IMR-90 (cell line): ENCODE measurements around the gene CIC. TPM values are rescaled to one million over a fixed set of nuclear protein-coding genes. Genes with fewer than 3 reads are reported as not detected.

ENCODE experiments used
- ATAC-seq: fragments of 200-7000 bp; cut with Tn5 transposase; 2 replicates; pipeline ENCODE4 v1.9.1; 2020; ENCODE audit warnings: low read depth, mild to moderate bottlenecking, moderate library complexity
- BruUV-seq: library from RNA; stranded (reverse); fragments of 400-500 nt; replicated peaks from 2 replicates; lab custom pipeline; 2021; lab: Mats Ljungman, UMichigan
- CTCF ChIA-PET: fragments of 300-600 bp; formaldehyde crosslinking; extraction: SDS; loops from one replicate; lab custom pipeline; 2021; ENCODE audit warnings: antibody characterized with exemption; lab: Yijun Ruan, JAX
- POLR2A ChIA-PET: fragments of 300-600 bp; sonication (Branson Sonifier 250); formaldehyde crosslinking; loops from one replicate; lab custom pipeline; 2022; ENCODE audit warnings: antibody characterized with exemption; ENCODE audit not compliant: unreplicated experiment; lab: Charles Lee
- DNase-seq: peaks from one replicate; pipeline ENCODE4 v3.0.0; 2013
- H2AFZ ChIP-seq: replicated peaks from 2 replicates; pipeline ENCODE3; 2013; ENCODE audit warnings: low read length, mild to moderate bottlenecking; ENCODE audit not compliant: poor library complexity
- H2AK5ac ChIP-seq: 2 replicates; pipeline ENCODE4 v1.6.1; 2013; ENCODE audit warnings: low read depth, low read length, inconsistent platforms
- H2AK9ac ChIP-seq: replicated peaks from 2 replicates; pipeline ENCODE3; 2013; ENCODE audit warnings: mild to moderate bottlenecking, low read depth, low read length, moderate library complexity; ENCODE audit not compliant: poor library complexity
- H2BK120ac ChIP-seq: 2 replicates; pipeline ENCODE4 v1.6.1; 2013; ENCODE audit warnings: low read depth, low read length, inconsistent platforms
- H2BK15ac ChIP-seq: 3 replicates; pipeline ENCODE4 v1.6.1; 2013; ENCODE audit warnings: low read depth, low read length, inconsistent platforms
- H2BK20ac ChIP-seq: 2 replicates; pipeline ENCODE4 v1.6.1; 2013; ENCODE audit warnings: low read depth, mild to moderate bottlenecking, inconsistent platforms, low read length, moderate library complexity
- H2BK5ac ChIP-seq: 2 replicates; pipeline ENCODE4 v1.6.1; 2013; ENCODE audit warnings: mild to moderate bottlenecking, low read depth, low read length, inconsistent platforms; ENCODE audit not compliant: poor library complexity, severe bottlenecking
- H3K14ac ChIP-seq: replicated peaks from 2 replicates; pipeline ENCODE4 v1.6.1; 2013; ENCODE audit warnings: low read depth, low read length, inconsistent platforms
- H3K18ac ChIP-seq: 2 replicates; pipeline ENCODE4 v1.6.1; 2013; ENCODE audit warnings: low read depth, low read length, control low read depth
- H3K23ac ChIP-seq: 2 replicates; pipeline ENCODE4 v1.6.1; 2013; ENCODE audit warnings: low read depth, low read length, inconsistent platforms
- H3K27ac ChIP-seq: 2 replicates; pipeline ENCODE4 v1.5.1; 2013; ENCODE audit warnings: mild to moderate bottlenecking, control low read depth, low read length; ENCODE audit not compliant: insufficient read depth
- H3K27me3 ChIP-seq: 2 replicates; pipeline ENCODE4 v1.6.1; 2013; ENCODE audit warnings: low read length; ENCODE audit not compliant: control insufficient read depth, insufficient read depth
- H3K36me3 ChIP-seq: 2 replicates; pipeline ENCODE4 v1.6.1; 2013; ENCODE audit warnings: low read length, mixed read lengths; ENCODE audit not compliant: control insufficient read depth, insufficient read depth
- H3K4ac ChIP-seq: 2 replicates; pipeline ENCODE4 v1.6.1; 2013; ENCODE audit warnings: low read depth, low read length, inconsistent platforms
- H3K4me1 ChIP-seq: 2 replicates; pipeline ENCODE4 v1.6.1; 2013; ENCODE audit warnings: low read length, mixed read lengths; ENCODE audit not compliant: control insufficient read depth, insufficient read depth
- H3K4me2 ChIP-seq: 2 replicates; pipeline ENCODE4 v1.6.1; 2013; ENCODE audit warnings: low read depth, mild to moderate bottlenecking, control low read depth, low read length, moderate library complexity
- H3K4me3 ChIP-seq: 2 replicates; pipeline ENCODE4 v1.5.1; 2013; ENCODE audit warnings: low read depth, mild to moderate bottlenecking, control low read depth, low read length, moderate library complexity; ENCODE audit not compliant: insufficient read depth
- H3K56ac ChIP-seq: 2 replicates; pipeline ENCODE4 v1.6.1; 2013; ENCODE audit warnings: low read length, inconsistent platforms; ENCODE audit not compliant: insufficient read depth; ENCODE audit errors: extremely low read depth
- H3K79me1 ChIP-seq, 2 experiments: 2 replicates each; pipeline ENCODE4 v1.6.1; 2013; ENCODE audit warnings: low read length in 2 of 2, inconsistent platforms in 1 of 2, low read depth in 1 of 2
- H3K9ac ChIP-seq: 2 replicates; pipeline ENCODE4 v1.6.1; 2013; ENCODE audit warnings: low read depth, low read length, control low read depth
- H3K9me1 ChIP-seq: 2 replicates; pipeline ENCODE4 v1.6.1; 2013; ENCODE audit warnings: low read length, inconsistent platforms; ENCODE audit not compliant: insufficient read depth
- H3K9me3 ChIP-seq: 2 replicates; pipeline ENCODE4 v1.6.1; 2013; ENCODE audit warnings: low read length; ENCODE audit not compliant: control insufficient read depth, insufficient read depth
- H4K20me1 ChIP-seq: 2 replicates; pipeline ENCODE4 v1.6.1; 2013; ENCODE audit warnings: low read length, inconsistent platforms; ENCODE audit not compliant: insufficient read depth
- H4K5ac ChIP-seq: 2 replicates; pipeline ENCODE4 v1.6.1; 2013; ENCODE audit warnings: mild to moderate bottlenecking, low read depth, low read length, control low read depth
- H4K8ac ChIP-seq, 2 experiments: 2 replicates each; pipeline ENCODE4 v1.6.1; 2013; ENCODE audit warnings: low read depth in 2 of 2, low read length in 2 of 2, control low read depth in 1 of 2, inconsistent platforms in 1 of 2
- H4K91ac ChIP-seq: 2 replicates; pipeline ENCODE4 v1.6.1; 2013; ENCODE audit warnings: low read depth, low read length, inconsistent platforms; ENCODE audit not compliant: insufficient read depth
- CEBPB ChIP-seq: IDR thresholded peaks from 2 replicates; pipeline ENCODE4 v1.6.1; 2012; ENCODE audit warnings: low read depth, low read length, improper control_type of control experiment
- ELK1 ChIP-seq: fragments of 150-350 bp; IDR thresholded peaks from 2 replicates; pipeline ENCODE4 v1.6.1; 2016; ENCODE audit warnings: low read depth, mild to moderate bottlenecking, low read length, moderate library complexity, borderline replicate concordance
- MAFK ChIP-seq: IDR thresholded peaks from 2 replicates; pipeline ENCODE4 v1.6.1; 2012; ENCODE audit warnings: low read depth, low read length, improper control_type of control experiment
- MAZ ChIP-seq: IDR thresholded peaks from 2 replicates; pipeline ENCODE4 v1.6.1; 2012; ENCODE audit warnings: low read depth, mild to moderate bottlenecking, low read length, improper control_type of control experiment, moderate library complexity, borderline replicate concordance
- MXI1 ChIP-seq: IDR thresholded peaks from 2 replicates; pipeline ENCODE4 v1.6.1; 2012; ENCODE audit warnings: low read depth, mild to moderate bottlenecking, low read length, moderate library complexity, borderline replicate concordance
- RFX5 ChIP-seq: IDR thresholded peaks from 2 replicates; pipeline ENCODE4 v1.8.0; 2012; ENCODE audit warnings: low read depth, mild to moderate bottlenecking, low read length, moderate library complexity
- WGBS, 2 experiments: methylation state at CpG; one replicate each; pipeline versions ENCODE4 v1.1.5 to v1.1.7; 2013; ENCODE audit warnings: missing lambda C conversion rate in 2 of 2; ENCODE audit not compliant: insufficient read length in 1 of 2; ENCODE audit errors: extremely low coverage in 2 of 2; 5-methylcytosine and 5-hydroxymethylcytosine counted together
- dilution Hi-C: fragments of 300-500 bp; cut with HindIII; formaldehyde crosslinking; loops from one replicate; pipeline ENCODE4 v1.14.3; 2018; ENCODE audit warnings: low sequenced_read_pairs; ENCODE audit not compliant: unreplicated experiment
- in situ Hi-C: fragments of 300-500 bp; cut with MboI; formaldehyde crosslinking; loops from 3 replicates; pipeline ENCODE4 v1.14.3; 2019; ENCODE audit warnings: low sequenced_read_pairs, inconsistent platforms, mixed read lengths
- intact Hi-C: fragments of 100-400 bp; cut with micrococcal nuclease; formaldehyde crosslinking; loops from 2 replicates; pipeline ENCODE4 v1.10.0; 2022
- polyA plus RNA-seq, 3 experiments: library from polyadenylated mRNA; depleted of rRNA; stranded (reverse); fragments of >200 nt; gene quantifications; 2 replicates each; pipeline ENCODE4 v1.2.3, GENCODE V29; 2012; ENCODE audit warnings: low replicate concordance in 1 of 3
- total RNA-seq: library from RNA; depleted of rRNA; stranded (reverse); fragments of >200 nt; gene quantifications from 2 replicates; pipeline ENCODE4 v1.2.3, GENCODE V29; 2012

The CIC gene
- total and polyA plus RNA-seq, 2 of the 4 experiments (the other 2 are of a cell fraction) = 1.8 to 23.2 TPM

GRCh38 chr19:42303101-42303464, 34.0 kb downstream of the CIC start:
- TF ChIP-seq ELK1 (no peak), MAFK (no peak), CEBPB (no peak), MAZ (no peak), RFX5 (no peak), MXI1 (no peak)
- H3K27me3 ChIP-seq = no peaks in the 10 kb centered on the region
- H4K5ac ChIP-seq = peak overlapping the region; percentile 54
- DNase-seq = no peak
- H3K4ac ChIP-seq = peak overlapping the region; percentile 8
- POLR2A ChIA-PET = no interaction called here
- H2AK5ac ChIP-seq = peak overlapping the region; percentile 45
- H3K4me3 ChIP-seq = peak overlapping the region; percentile 62; the same call in 1 of the 2 replicates
- WGBS, 2 experiments = no CpG with 5 or more reads among the region's 11 CpGs
- CTCF ChIA-PET = no interaction called here
- peaks cover 13% of the 10 kb centered on the region; the same call in 1 of the 2 replicates for H3K9me1 ChIP-seq
- peak overlapping the region; percentile 51 to 81 for H4K8ac ChIP-seq
- no peak overlapping the region for H3K23ac ChIP-seq
- ATAC-seq = no peak
- 0 out of 2 replicates have a peak overlapping the region, but pooled peaks have one; percentile 1 for H2BK20ac ChIP-seq
- peaks cover 7% of the 10 kb centered on the region for H3K4me1 ChIP-seq
- H2BK120ac ChIP-seq = no peak overlapping the region
- H4K91ac ChIP-seq = no peak overlapping the region
- peak overlapping the region; percentile 6; the same call in 1 of the 2 replicates for H3K18ac ChIP-seq
- peak overlapping the region; percentile 23; the same call in 1 of the 3 replicates for H2BK15ac ChIP-seq
- no peak overlapping the region for H2BK5ac ChIP-seq
- no peaks in the 10 kb centered on the region for H3K9me3 ChIP-seq
- in situ Hi-C loops = no loop called here
- no peak overlapping the region for H3K56ac ChIP-seq
- 0 out of 2 replicates have a peak, but pooled peaks cover 1% of the 10 kb centered on the region for H3K36me3 ChIP-seq
- peak overlapping the region; percentile 33 for H2AK9ac ChIP-seq
- H3K79me1 ChIP-seq = peaks cover 3 to 25% of the 10 kb centered on the region in 2 experiments; a peak in 2 of 4 replicates
- H3K27ac ChIP-seq = 0 out of 2 replicates have a peak overlapping the region, but pooled peaks have one; percentile 31
- dilution Hi-C loops = no loop called here
- BruUV-seq = no TSS peak
- peak overlapping the region; percentile 60 for H3K4me2 ChIP-seq
- H2AFZ ChIP-seq = peak overlapping the region; percentile 93
- no peaks in the 10 kb centered on the region; the same call in 1 of the 2 replicates for H4K20me1 ChIP-seq
- intact Hi-C loops = no loop called here
- H3K9ac ChIP-seq = no peak overlapping the region
- peak overlapping the region; percentile 44; the same call in 1 of the 2 replicates for H3K14ac ChIP-seq
